Measurements from ENCODE around the gene NXPH3. TPM values are rescaled to one million over a fixed set of nuclear protein-coding genes. Genes with fewer than 3 reads are reported as not detected.

The NXPH3 gene
- total RNA-seq, 4 donors from 2014 or later: 0.83 to 2.1 (median 0.94) TPM; not detected in 1

GRCh38 chr17:49552070-49552751, 23.5 kb upstream of the NXPH3 start:
- Histone ChIP-seq H3K4me3 (no peak overlapping the region), H3K36me3 (no peaks in the 10 kb centered on the region), H3K27me3 (no peaks in the 10 kb centered on the region), H3K9me3 (no peaks in the 10 kb centered on the region), H3K4me1 (peaks cover 0 to 5% (median 0%) of the 10 kb centered on the region in 4 donors), H3K27ac (no peak overlapping the region)
- TF ChIP-seq POLR2A (IDR thresholded peaks at IDR 0.05) (no peak), CTCF (IDR thresholded peaks at IDR 0.05) (no peak)
- DNase-seq: peak in 1 of 3 donors; percentile 53

GRCh38 chr17:49553676-49554335, 21.9 kb upstream of the NXPH3 start:
- no peak overlapping the region for H3K27ac ChIP-seq
- H3K36me3 ChIP-seq: no peaks in the 10 kb centered on the region
- no peak for TF ChIP-seq POLR2A (IDR thresholded peaks at IDR 0.05)
- no peak for TF ChIP-seq CTCF (IDR thresholded peaks at IDR 0.05)
- H3K4me3 ChIP-seq: no peak overlapping the region
- no peaks in the 10 kb centered on the region for H3K27me3 ChIP-seq
- H3K9me3 ChIP-seq: no peaks in the 10 kb centered on the region
- H3K4me1 ChIP-seq: peaks cover 0 to 5% (median 0%) of the 10 kb centered on the region in 4 donors
- no peak for DNase-seq

GRCh38 chr17:49554694-49555494, 20.8 kb upstream of the NXPH3 start:
- Histone ChIP-seq H3K4me1 (peaks cover 0 to 5% (median 0%) of the 10 kb centered on the region in 4 donors), H3K36me3 (no peaks in the 10 kb centered on the region), H3K4me3 (no peak overlapping the region), H3K9me3 (no peaks in the 10 kb centered on the region), H3K27ac (no peak overlapping the region), H3K27me3 (no peaks in the 10 kb centered on the region)
- TF ChIP-seq CTCF (IDR thresholded peaks at IDR 0.05) (no peak), POLR2A (IDR thresholded peaks at IDR 0.05) (no peak)
- DNase-seq: no peak

- Histone ChIP-seq H3K4me3 (no peak overlapping the region), H3K4me1 (peaks cover 0 to 5% (median 0%) of the 10 kb centered on the region in 4 donors), H3K36me3 (no peaks in the 10 kb centered on the region), H3K27me3 (no peaks in the 10 kb centered on the region), H3K27ac (no peak overlapping the region), H3K9me3 (no peaks in the 10 kb centered on the region)
- no peak for DNase-seq
- no peak for TF ChIP-seq CTCF (IDR thresholded peaks at IDR 0.05)
- no peak for TF ChIP-seq POLR2A (IDR thresholded peaks at IDR 0.05)
These were observed 20.0 kb upstream of the NXPH3 start for GRCh38 chr17:49555495-49556222.

GRCh38 chr17:49556223-49556943, 19.3 kb upstream of the NXPH3 start:
- no peaks in the 10 kb centered on the region for H3K36me3 ChIP-seq
- no peak overlapping the region for H3K4me3 ChIP-seq
- no peak overlapping the region for H3K27ac ChIP-seq
- peak; percentile 67 to 88 (median 81) for DNase-seq
- no peaks in the 10 kb centered on the region for H3K27me3 ChIP-seq
- H3K4me1 ChIP-seq: peaks cover 0 to 5% (median 0%) of the 10 kb centered on the region in 4 donors
- no peaks in the 10 kb centered on the region for H3K9me3 ChIP-seq
- TF ChIP-seq CTCF (IDR thresholded peaks at IDR 0.05) (peak; percentile 79 to 98 (median 91)), POLR2A (IDR thresholded peaks at IDR 0.05) (no peak)

Measured in Peyer's patch (tissue), 4 donors.